Measurements from ENCODE around the gene LPGAT1. TPM values are rescaled to one million over a fixed set of nuclear protein-coding genes. Genes with fewer than 3 reads are reported as not detected.

Gene LPGAT1
- polyA plus RNA-seq, 2 of the 4 experiments (the other 2 are of a cell fraction) = 32.3 to 48.0 TPM

GRCh38 chr1:211735208-211736170, 95.1 kb downstream of the LPGAT1 start (continued):
- TF ChIP-seq FOSB (CRISPR knock-in tag; IDR thresholded peaks at IDR 0.05) (no peak), ZNF302 (CRISPR knock-in tag; IDR thresholded peaks at IDR 0.05) (no peak), RCOR1 (IDR thresholded peaks at IDR 0.05; ENCODE audit: low read depth, low read length) (no peak), NR3C1 (IDR thresholded peaks at IDR 0.05) (no peak), HMGXB4 (CRISPR knock-in tag; IDR thresholded peaks at IDR 0.05; ENCODE audit: borderline replicate concordance) (no peak), CEBPB (IDR thresholded peaks at IDR 0.05) (peak in 1 of 2 experiments; percentile 58; a peak in 1 of 4 replicates), MAFK (IDR thresholded peaks at IDR 0.05; ENCODE audit: partially characterized antibody) (no peak), HOXA7 (CRISPR knock-in tag; IDR thresholded peaks at IDR 0.05) (0 out of 2 replicates have a peak, but pooled peaks have one; percentile 18), RAD21 (conservative IDR thresholded peaks at IDR 0.05 in 1 of 2, IDR thresholded peaks at IDR 0.05 in 1 of 2) (peak; percentile 12 to 41; a peak in 3 of 5 replicates), HOXB5 (CRISPR knock-in tag; IDR thresholded peaks at IDR 0.05) (no peak), POLR2AphosphoS2 (conservative IDR thresholded peaks at IDR 0.05; ENCODE audit: low read length) (no peak), ZSCAN20 (CRISPR knock-in tag; IDR thresholded peaks at IDR 0.05) (no peak), RARB (CRISPR knock-in tag; IDR thresholded peaks at IDR 0.05) (no peak), CBX2 (IDR thresholded peaks at IDR 0.05; ENCODE audit: borderline replicate concordance, low read depth) (no peak), REST (IDR thresholded peaks at IDR 0.05) (no peak), ATOH8 (CRISPR knock-in tag; IDR thresholded peaks at IDR 0.05; ENCODE audit: low read depth) (no peak), HDAC2 (IDR thresholded peaks at IDR 0.05) (no peak), E2F6 (IDR thresholded peaks at IDR 0.05; ENCODE audit: borderline replicate concordance, low read depth) (peak; percentile 87), FOSL2 (IDR thresholded peaks at IDR 0.05) (peak; percentile 98), FOSL2 (CRISPR knock-in tag; IDR thresholded peaks at IDR 0.05) (peak; percentile 99), RFX5 (IDR thresholded peaks at IDR 0.05) (no peak), BHLHE40 (IDR thresholded peaks at IDR 0.05; ENCODE audit: low read depth, low read length) (no peak)
